Measurements from ENCODE around the gene NELFCD. TPM values are rescaled to one million over a fixed set of nuclear protein-coding genes. Genes with fewer than 3 reads are reported as not detected.
A peak's percentile ranks its signal among the peaks of the same experiment; 100 is the strongest.

Gene NELFCD
- total and polyA plus RNA-seq, 2 experiments from 2014 or later: 36.3 to 57.4 TPM

DNA sequence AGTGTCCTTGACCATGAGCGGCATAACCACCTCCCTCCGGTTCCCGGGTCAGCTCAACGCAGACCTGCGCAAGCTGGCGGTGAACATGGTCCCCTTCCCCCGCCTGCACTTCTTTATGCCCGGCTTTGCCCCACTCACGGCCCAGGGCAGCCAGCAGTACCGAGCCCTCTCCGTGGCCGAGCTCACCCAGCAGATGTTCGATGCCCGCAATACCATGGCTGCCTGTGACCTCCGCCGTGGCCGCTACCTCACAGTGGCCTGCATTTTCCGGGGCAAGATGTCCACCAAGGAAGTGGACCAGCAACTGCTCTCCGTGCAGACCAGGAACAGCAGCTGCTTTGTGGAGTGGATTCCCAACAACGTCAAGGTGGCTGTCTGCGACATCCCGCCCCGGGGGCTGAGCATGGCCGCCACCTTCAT is 43.1 kb downstream of the NELFCD start:
- H3K27ac ChIP-seq: no peak overlapping the region
- 97% methylated on average over 24 of the region's 24 CpGs for WGBS, 2 experiments (ENCODE audit: low coverage in 1 of 2, low lambda C conversion rate in 2 of 2, missing lambda C conversion rate in 2 of 2)
- H3K27me3 ChIP-seq (replicated peaks; ENCODE audit: insufficient read depth): no peaks in the 10 kb centered on the region
- H3K36me3 ChIP-seq (ENCODE audit: low read depth): peaks cover 22% of the 10 kb centered on the region; the same call in 1 of the 2 replicates
- in situ Hi-C loops (cut with MboI): loop anchor here (25.0 kb wide), 1 partner anchor 787 kb away; the partner anchor contains the start of gene ANKRD60
- TF ChIP-seq EZH2phosphoT487 (IDR thresholded peaks at IDR 0.05; ENCODE audit: insufficient read depth, low read depth) (no peak), EZH2 (IDR thresholded peaks at IDR 0.05; ENCODE audit: insufficient read depth, poor library complexity, severe bottlenecking) (no peak)
- no peak overlapping the region for H3K4me2 ChIP-seq (ENCODE audit: unreplicated experiment)
- H3K9ac ChIP-seq: no peak overlapping the region
- peaks cover 49% of the 10 kb centered on the region for H3K79me2 ChIP-seq (ENCODE audit: insufficient read depth)
- H3K9me2 ChIP-seq (ENCODE audit: insufficient read depth): no peaks in the 10 kb centered on the region
- no peak for DNase-seq
- H3K9me3 ChIP-seq (ENCODE audit: low read depth): no peaks in the 10 kb centered on the region
- H4K20me1 ChIP-seq (ENCODE audit: insufficient read depth): peaks cover 14% of the 10 kb centered on the region; the same call in 1 of the 2 replicates
- H3K4me3 ChIP-seq: no peak overlapping the region
- H3F3A ChIP-seq (ENCODE audit: insufficient read depth): peaks cover 39% of the 10 kb centered on the region
- no peak overlapping the region for H2AFZ ChIP-seq
- peaks cover 27% of the 10 kb centered on the region for H3K4me1 ChIP-seq (ENCODE audit: insufficient read depth)

DNA sequence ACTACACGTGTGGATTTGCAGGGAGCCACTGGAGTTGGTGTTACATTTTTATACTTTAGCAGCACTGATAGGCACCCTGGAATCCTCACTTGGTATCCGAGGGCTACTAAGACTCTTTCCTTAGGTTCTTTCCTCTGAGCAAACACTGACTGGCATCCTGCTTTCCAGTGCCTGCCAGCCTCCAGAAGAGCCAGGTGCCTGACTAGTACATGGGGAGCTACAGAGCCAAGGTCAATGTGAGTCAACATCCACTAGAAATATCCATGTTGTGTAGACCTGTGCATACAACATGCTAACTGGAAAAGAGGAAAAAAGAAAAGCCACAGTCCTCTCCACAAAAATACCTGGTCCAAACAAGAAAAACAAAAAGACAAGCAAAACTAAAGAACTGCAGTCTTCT is 44.0 kb downstream of the NELFCD start:
- peaks cover 37% of the 10 kb centered on the region for H3K4me1 ChIP-seq (ENCODE audit: insufficient read depth)
- H3K4me2 ChIP-seq (ENCODE audit: unreplicated experiment): no peak overlapping the region
- H3K4me3 ChIP-seq: no peak overlapping the region
- TF ChIP-seq EZH2 (IDR thresholded peaks at IDR 0.05; ENCODE audit: insufficient read depth, poor library complexity, severe bottlenecking) (no peak), EZH2phosphoT487 (IDR thresholded peaks at IDR 0.05; ENCODE audit: insufficient read depth, low read depth) (no peak)
- no peaks in the 10 kb centered on the region for H3K9me2 ChIP-seq (ENCODE audit: insufficient read depth)
- no peak overlapping the region for H3K9ac ChIP-seq
- no peak overlapping the region for H2AFZ ChIP-seq
- peaks cover 28% of the 10 kb centered on the region for H3K36me3 ChIP-seq (ENCODE audit: low read depth)
- DNase-seq: no peak
- no peaks in the 10 kb centered on the region for H3K9me3 ChIP-seq (ENCODE audit: low read depth)
- H3K27me3 ChIP-seq (replicated peaks; ENCODE audit: insufficient read depth): no peaks in the 10 kb centered on the region
- peaks cover 58% of the 10 kb centered on the region for H3K79me2 ChIP-seq (ENCODE audit: insufficient read depth)
- 69 to 91% methylated on average over 2 of the region's 2 CpGs for WGBS, 2 experiments (ENCODE audit: low coverage in 1 of 2, low lambda C conversion rate in 2 of 2, missing lambda C conversion rate in 2 of 2)
- in situ Hi-C loops (cut with MboI): no loop called here
- peaks cover 46% of the 10 kb centered on the region for H3F3A ChIP-seq (ENCODE audit: insufficient read depth)
- H3K27ac ChIP-seq: no peak overlapping the region
- H4K20me1 ChIP-seq (ENCODE audit: insufficient read depth): peaks cover 14% of the 10 kb centered on the region; the same call in 1 of the 2 replicates

DNA sequence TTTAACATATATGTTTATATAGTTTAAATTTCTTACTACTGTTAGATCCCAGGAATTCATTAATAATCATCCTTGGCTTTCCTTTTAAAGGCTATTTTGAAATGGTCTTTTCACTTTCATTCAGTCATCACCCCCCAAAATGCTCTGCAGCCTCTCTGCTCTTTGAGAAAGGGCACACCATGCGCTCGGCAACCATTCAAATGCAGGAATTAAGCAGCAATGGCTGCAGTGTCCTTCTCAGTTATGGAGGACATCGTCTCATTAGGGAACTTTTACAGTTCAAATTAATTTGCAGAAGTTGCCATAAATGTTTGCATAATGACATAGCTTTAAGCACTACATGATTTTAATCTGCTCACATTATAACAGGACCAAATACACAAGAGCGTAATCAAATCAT is 44.5 kb downstream of the NELFCD start:
- H3F3A ChIP-seq (ENCODE audit: insufficient read depth): peaks cover 50% of the 10 kb centered on the region
- TF ChIP-seq EZH2phosphoT487 (IDR thresholded peaks at IDR 0.05; ENCODE audit: insufficient read depth, low read depth) (no peak), EZH2 (IDR thresholded peaks at IDR 0.05; ENCODE audit: insufficient read depth, poor library complexity, severe bottlenecking) (no peak)
- H3K4me1 ChIP-seq (ENCODE audit: insufficient read depth): peaks cover 39% of the 10 kb centered on the region
- H3K27ac ChIP-seq: no peak overlapping the region
- no peak overlapping the region for H3K4me3 ChIP-seq
- peaks cover 28% of the 10 kb centered on the region for H3K36me3 ChIP-seq (ENCODE audit: low read depth)
- no peak overlapping the region for H3K4me2 ChIP-seq (ENCODE audit: unreplicated experiment)
- H3K79me2 ChIP-seq (ENCODE audit: insufficient read depth): peaks cover 59% of the 10 kb centered on the region
- no peaks in the 10 kb centered on the region for H3K9me2 ChIP-seq (ENCODE audit: insufficient read depth)
- no peak overlapping the region for H2AFZ ChIP-seq
- 94 to 99% methylated on average over 4 of the region's 4 CpGs for WGBS, 2 experiments (ENCODE audit: low coverage in 1 of 2, low lambda C conversion rate in 2 of 2, missing lambda C conversion rate in 2 of 2)
- H3K9ac ChIP-seq: no peak overlapping the region
- H3K27me3 ChIP-seq (replicated peaks; ENCODE audit: insufficient read depth): no peaks in the 10 kb centered on the region
- DNase-seq: no peak
- H4K20me1 ChIP-seq (ENCODE audit: insufficient read depth): peaks cover 14% of the 10 kb centered on the region; the same call in 1 of the 2 replicates
- in situ Hi-C loops (cut with MboI): no loop called here
- no peaks in the 10 kb centered on the region for H3K9me3 ChIP-seq (ENCODE audit: low read depth)

DNA sequence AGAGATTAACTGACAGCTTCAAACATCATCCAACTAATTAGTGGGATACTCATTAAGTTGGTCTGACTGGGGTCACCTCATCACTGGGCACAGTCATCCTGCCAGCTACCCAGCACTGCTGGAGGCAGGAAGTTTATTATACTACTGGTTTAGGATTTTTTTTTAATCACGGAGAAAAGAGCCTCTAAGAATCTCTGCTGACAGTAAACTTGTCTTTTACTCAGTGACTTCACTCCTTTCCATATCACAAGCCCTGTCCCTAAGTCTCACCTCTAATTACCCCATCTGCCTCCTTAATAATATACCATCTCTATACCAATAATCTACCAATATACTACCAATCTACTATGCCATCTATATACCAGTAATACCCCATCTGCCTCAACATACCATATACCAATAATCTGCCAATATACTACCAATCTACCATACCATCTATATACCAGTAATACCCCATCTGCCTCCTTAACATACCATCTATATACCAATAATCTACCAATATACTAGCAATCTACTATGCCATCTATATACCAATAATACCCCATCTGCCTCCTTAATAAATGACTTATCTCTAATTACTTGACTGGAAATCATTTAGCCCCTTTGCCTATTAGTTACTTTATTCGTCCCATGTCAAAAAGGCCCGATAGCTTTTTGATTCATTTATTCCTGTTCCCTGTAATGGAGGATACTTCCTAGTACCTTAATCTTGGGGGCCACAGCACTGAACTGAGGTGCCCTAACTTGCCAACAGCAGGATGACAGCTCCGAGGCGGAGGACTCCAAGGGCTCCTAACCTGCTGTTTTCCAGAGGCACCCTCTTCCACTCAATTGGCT is 46.1 kb downstream of the NELFCD start:
- H3K27ac ChIP-seq: peak overlapping the region; percentile 28; the same call in 1 of the 2 replicates
- peaks cover 75% of the 10 kb centered on the region for H3K79me2 ChIP-seq (ENCODE audit: insufficient read depth)
- 77% methylated on average over 5 of the region's 5 CpGs for WGBS, 2 experiments (ENCODE audit: low coverage in 1 of 2, low lambda C conversion rate in 2 of 2, missing lambda C conversion rate in 2 of 2)
- in situ Hi-C loops (cut with MboI): no loop called here
- H3K9ac ChIP-seq: no peak overlapping the region
- DNase-seq: no peak
- H3F3A ChIP-seq (ENCODE audit: insufficient read depth): peaks cover 44% of the 10 kb centered on the region
- no peak overlapping the region for H3K4me3 ChIP-seq
- peaks cover 40% of the 10 kb centered on the region for H3K4me1 ChIP-seq (ENCODE audit: insufficient read depth)
- H3K4me2 ChIP-seq (ENCODE audit: unreplicated experiment): peak overlapping the region; percentile 84
- no peak for TF ChIP-seq EZH2phosphoT487 (IDR thresholded peaks at IDR 0.05; ENCODE audit: insufficient read depth, low read depth)
- no peak for TF ChIP-seq EZH2 (IDR thresholded peaks at IDR 0.05; ENCODE audit: insufficient read depth, poor library complexity, severe bottlenecking)
- peaks cover 28% of the 10 kb centered on the region for H3K36me3 ChIP-seq (ENCODE audit: low read depth)
- H4K20me1 ChIP-seq (ENCODE audit: insufficient read depth): peaks cover 14% of the 10 kb centered on the region; the same call in 1 of the 2 replicates
- no peaks in the 10 kb centered on the region for H3K27me3 ChIP-seq (replicated peaks; ENCODE audit: insufficient read depth)
- H3K9me2 ChIP-seq (ENCODE audit: insufficient read depth): no peaks in the 10 kb centered on the region
- no peaks in the 10 kb centered on the region for H3K9me3 ChIP-seq (ENCODE audit: low read depth)
- no peak overlapping the region for H2AFZ ChIP-seq

All from GM23248 (cell line).